GM19468 (cell line): ENCODE measurements around the gene RNF4.
"Not testable (repeated sequence)": the region's sequence is repeated elsewhere in the genome, so short reads cannot be mapped to it uniquely, and the experiment has no call there.

Experiments used
- ATAC-seq: cut with Tn5 transposase; IDR thresholded peaks from one replicate; pipeline ENCODE4 v1.9.1; 2021; ENCODE audit warnings: mild to moderate bottlenecking, moderate library complexity, moderate number of reproducible peaks; ENCODE audit not compliant: unreplicated experiment; ENCODE audit errors: extremely low read depth

RNF4 gene, protein sequence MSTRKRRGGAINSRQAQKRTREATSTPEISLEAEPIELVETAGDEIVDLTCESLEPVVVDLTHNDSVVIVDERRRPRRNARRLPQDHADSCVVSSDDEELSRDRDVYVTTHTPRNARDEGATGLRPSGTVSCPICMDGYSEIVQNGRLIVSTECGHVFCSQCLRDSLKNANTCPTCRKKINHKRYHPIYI

DNA sequence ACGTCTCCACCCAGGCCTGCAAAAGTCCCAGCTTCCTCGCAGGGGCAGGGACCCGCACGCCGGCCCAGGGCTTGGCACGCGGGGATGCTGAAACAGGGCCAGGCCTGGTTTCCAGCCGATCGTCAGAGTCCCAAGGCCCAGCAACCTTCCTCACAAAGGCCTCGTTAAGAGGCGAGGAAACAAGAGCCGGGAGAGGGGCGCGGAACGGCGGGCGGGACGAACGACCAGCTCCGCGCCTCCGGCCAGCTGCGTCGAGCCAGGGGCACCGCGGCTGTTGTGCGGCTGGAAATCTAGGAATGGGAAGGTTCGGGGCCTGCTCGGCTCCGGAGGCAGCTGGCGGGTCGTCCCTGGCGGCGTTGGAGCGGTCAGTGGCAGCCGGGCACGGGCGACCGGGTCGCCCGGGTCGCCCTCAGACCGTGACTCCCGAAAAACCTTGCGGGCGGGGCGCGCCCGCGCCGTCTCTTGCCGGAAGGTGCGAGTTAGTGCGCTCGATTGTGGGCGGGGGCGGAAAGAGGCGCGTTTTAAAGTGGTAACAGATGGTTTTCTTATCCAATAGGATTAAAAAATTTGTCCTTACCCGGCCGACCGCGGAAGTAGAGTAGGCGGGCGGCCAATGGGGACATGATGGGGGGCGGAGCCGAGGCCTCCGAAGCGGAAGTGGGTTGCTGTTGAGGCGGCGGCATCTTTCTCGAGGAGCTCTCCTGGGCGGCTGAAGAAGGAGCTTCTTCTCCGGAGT lies at the start of gene RNF4:
Gene RNF4 (plus strand): TSS at position 651 of the 736 bp plus-strand sequence. CDS start 21,388 bp downstream, outside the sequence.
- ATAC-seq, result peak; percentile 67

DNA sequence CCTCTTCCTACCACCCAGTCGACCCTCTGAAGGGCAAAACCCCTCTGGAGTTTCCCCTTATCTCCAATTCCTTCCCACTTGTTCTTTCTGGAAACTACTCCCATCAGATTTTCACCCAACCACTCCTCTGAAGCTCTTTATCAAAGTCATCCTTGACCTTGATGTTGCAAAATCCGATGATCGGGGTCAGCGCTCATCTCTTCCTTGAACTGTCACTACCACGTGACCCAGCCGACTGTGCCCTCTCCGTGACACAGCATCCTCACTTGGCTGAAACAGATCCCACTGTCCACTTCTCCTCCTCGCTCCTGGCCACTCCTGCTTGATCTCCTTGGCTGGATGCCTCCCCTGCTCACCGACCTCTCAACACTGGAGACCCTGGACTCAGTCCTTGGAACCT lies 49.1 kb upstream of the RNF4 start:
- ATAC-seq, result no peak

DNA sequence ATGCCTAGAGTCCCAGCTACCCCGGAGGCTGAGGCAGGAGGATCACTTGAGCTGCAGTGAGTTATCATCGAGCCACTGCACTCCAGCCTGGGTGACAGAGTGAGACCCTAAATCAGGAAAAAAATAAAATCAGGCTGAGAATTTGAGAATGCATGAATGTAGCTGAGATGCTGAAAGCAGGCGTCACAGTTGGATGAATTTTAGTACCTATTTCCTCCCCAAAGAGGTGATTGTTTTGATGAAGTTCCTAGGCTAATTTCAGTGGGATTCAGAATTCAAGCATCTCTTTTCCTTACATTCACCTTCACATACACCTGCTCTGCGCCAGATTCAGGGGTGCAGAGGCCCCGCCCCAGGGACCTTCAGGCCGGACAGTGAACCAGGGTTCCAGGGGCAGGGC lies 47.0 kb upstream of the RNF4 start:
- no peak for ATAC-seq

DNA sequence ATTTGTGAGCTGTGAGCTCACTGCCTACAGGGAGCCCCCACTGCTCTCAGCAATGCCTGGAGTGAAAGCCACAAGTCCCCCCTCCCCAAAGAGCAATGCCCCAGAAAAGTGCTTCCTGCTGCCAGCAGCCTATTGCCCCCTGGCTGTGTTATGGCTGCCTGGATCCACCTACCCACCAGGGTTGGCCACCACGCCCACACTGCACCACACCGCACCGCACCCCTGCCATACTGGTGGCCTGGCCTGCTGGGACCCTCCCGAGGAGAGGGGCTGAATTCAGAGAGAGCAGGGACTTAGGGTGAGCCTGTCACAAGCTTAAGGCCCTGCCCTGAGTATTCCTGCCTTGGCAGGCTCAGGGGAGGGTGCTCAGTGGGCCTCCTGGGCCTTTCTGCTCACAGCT lies 45.8 kb upstream of the RNF4 start:
- no peak for ATAC-seq

DNA sequence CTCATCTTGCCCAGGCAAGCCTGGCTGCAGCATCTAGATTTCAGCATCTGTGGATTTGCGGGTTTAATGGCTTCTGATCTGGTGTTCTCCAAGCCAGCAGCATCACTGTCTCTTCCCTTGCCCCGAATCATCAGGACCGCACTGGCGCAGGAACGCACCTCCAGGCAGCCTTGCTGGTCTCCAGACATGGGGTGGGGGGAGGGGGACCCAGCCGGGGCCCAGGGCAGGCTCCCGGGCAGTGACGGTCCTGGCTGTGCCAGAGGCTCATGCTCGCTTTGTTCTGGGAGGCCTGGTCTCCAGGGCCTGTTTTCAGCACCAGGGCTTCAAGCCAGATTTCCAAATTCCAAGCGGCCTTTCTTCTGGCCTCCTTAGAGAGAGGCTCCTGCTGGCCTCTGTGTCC lies 45.2 kb upstream of the RNF4 start:
- ATAC-seq, result no peak

DNA sequence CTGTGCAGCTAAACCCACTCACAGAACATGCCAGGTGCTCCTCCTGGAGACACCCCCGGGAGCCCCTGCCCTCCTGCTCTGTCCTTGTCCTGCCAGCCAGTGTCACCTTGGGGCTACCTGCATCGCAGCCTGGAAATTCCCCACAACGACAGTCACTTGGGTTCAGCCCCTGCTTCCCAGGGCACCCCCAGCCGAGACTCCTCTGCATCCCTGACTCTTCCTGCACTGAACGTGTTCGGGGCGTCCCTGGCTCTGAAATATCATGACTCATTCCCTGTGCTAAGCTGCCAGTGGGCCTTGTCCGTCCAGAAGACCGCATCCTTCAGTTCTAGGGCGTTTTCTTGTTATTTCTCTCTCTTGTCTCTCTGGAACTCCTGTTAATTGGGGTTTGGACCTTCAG lies 44.3 kb upstream of the RNF4 start:
- no peak for ATAC-seq

DNA sequence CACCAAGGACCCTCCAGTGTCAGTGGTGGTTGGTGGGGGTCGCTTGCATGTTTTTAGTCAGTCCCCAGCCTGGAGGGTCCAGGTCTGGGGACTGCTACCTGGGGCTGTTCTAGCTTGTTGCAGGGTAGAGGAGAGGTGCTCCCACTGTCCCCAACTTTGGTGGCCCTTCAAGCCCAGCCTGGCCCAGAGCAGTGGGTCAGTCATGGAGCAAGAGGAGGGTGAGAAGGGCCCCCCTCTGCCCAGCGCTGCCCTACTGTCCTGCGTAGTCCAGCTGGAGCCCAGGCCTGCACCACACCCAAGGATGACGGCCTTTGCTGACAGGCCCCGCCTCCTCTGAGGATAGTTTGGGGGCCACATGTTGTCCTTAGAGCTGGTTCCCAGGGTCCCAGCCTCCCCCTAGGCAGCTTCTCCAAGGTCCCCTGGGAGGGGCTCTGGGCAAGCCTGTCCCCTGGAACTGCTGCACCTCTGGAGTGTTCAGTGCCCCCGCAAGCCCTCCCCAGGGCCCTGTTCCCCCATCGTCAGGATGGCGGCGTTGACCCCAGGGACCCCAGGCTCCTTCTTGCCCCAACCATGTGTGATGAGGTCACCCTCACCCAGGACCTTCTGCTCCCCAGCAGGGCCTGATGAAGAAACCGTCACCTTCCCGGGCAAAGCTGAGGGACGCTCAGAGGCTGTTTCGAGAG lies 43.4 kb upstream of the RNF4 start:
- ATAC-seq, result no peak

DNA sequence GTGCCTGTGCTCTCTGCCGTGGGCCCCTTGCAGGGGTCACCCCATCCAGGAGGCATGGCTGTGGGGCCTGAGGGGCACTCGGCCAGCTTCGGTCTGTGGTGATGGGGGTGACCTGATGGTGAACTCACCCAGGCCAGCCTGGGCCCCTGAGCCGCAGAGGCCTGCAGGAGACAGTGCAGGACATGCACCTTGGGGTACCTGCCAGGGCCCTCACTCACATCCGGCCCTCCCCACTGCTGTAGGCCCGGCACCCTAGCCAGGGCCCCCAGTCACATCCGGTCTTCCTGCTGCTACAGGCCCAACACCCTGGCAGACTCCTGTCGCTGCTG lies 42.9 kb upstream of the RNF4 start:
- ATAC-seq, result no peak

DNA sequence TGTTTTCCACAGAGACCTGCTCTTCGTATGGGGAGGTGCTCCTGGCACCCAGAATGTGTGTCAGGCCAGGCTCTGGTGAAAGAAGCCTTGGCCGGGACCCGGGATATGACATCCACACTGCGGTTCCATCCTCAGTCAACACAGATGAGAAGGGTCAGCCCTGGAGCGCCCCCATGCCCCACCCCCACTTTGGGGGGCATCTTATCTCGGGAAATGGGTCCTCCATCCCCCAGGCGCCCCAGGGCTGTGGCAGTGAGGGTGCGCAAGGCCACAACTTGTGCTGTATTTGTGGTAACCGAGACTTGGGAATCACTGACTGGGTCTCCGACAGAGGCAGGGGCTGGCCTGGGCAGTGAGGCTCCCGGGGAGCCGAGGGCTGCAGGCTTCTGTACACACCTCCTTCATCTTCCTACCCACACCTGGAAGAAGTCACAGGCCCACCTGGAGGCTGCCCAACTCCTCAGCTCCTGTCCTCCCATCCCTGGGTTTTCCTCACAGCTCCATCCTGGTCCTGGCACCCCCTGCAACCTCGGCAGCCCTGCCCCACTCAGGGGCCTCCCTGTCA lies 42.1 kb upstream of the RNF4 start:
- no peak for ATAC-seq

DNA sequence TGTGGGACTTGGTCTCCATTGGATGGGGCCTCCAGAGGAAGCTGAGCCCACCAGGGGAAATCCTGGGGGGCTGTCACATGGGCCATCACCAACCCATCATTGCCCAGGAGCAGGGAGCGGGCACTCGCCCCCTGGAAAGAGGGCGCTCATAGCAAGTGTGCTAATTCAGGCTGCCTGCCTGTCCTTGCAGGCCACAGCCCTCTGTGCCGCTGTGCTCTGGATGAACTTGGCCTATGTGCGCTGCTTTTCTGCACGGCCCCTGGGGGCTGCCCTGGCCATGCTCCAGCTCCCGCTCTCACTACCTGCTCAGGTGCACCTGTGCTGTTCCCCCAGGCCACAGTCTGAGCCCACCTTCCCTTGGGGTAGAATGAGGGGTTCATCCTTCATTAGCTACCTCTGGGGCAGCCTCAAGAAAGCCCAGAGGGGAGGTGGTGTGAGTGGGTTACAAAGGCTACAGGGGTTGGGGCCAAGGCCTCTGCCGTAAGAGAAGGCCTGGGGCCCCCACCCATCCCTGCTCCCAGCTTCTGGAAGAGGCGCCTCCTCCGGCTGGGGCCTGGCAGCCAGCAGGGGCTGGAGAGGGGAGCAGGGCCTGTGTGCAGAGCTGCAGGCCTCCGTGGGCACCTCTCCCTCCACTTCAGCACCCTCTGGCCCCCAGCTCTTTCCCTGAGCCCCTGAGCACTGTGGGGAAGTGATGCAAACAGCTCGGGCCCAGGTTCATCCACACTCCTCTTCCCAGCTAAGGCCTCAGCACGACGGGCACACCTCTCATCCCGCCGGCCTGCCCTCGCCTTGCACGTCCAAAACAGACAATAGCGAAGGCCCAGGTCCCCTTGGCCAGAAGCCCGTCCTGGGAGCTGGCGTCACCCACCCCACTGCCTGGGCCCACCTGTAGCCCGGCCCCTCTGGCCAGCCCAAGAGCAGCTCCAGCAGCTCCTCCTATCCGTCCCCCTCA lies 41.2 kb upstream of the RNF4 start:
- ATAC-seq, result no peak

DNA sequence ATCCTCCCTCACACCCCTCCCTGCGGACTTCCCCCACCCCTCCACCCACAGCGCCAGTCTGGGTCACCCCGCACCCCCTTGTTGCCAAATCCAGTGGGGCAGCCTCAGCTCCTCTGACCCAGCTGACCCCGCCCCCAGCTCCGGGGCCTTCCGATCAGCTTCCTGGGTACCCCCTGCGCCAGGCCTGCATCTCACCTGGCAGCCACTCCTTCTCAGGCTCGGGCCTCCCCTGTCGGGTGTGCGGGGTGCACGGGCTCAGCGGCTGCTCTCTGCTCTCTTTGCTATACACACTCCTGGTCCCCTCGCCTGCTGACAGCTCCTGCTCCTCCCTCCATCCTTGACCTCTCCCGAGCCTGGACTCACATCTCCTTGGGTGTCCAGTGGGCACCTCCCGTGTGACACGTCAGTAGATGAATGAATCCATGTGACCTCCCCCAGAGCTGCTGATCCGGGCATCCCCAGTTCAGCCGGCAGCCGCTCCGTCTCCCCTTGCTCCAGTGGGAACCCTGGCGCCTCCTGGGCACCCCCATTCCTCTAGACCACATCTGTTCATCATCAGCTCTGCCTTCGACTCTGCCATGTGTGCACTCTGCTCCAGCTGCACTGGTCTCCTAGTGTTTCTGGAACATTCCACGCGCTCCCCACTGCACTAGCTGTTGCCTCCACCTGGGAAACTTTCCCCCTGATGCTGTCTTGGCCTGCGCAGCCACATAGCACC lies 40.3 kb upstream of the RNF4 start:
- no peak for ATAC-seq

DNA sequence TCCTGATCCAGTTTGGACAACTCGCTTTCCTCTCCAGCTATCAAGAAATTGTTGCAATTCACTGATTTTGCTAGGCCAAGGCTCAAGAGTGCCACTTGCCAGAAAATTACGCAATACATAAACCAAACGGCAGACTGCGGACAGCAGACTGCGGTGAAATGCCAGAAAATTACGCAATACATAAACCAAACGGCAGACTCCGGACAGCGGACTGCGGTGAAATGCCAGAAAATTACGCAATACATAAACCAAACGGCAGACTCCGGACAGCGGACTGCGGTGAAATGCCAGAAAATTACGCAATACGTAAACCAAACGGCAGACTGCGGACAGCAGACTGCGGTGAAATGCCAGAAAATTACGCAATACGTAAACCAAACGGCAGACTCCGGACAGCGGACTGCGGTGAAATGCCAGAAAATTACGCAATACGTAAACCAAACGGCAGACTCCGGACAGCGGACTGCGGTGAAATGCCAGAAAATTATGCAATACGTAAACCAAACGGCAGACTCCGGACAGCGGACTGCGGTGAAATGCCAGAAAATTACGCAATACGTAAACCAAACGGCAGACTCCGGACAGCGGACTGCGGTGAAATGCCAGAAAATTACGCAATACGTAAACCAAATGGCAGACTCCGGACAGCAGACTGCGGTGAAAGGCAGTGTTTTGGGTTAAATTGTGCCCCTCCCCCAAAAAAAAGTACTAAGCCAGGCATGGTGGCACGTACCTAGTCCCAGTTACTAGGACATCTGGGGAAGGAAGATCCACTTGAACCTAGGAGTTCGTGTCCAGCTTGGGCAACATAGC lies 38.8 kb upstream of the RNF4 start:
- not testable (repeated sequence) for ATAC-seq

DNA sequence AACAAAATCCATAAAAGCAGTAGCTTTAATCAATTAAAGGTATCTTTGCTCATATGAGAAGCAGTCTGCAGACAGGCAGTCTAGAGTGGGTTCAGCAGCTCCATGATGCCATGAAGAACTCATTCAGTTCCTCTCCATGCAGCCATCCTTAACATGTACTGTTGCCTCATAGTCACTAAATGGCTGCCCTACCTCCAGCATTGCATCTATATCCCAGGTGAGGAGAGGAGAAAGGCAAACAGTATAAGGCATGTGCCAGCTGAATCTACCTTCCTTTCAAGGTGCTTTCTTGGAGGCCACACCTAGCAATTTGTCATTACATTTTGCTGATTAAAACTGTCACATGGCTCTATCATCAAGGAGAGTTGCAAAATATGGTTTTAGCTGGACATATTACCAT lies 36.9 kb upstream of the RNF4 start:
- ATAC-seq, result no peak

DNA sequence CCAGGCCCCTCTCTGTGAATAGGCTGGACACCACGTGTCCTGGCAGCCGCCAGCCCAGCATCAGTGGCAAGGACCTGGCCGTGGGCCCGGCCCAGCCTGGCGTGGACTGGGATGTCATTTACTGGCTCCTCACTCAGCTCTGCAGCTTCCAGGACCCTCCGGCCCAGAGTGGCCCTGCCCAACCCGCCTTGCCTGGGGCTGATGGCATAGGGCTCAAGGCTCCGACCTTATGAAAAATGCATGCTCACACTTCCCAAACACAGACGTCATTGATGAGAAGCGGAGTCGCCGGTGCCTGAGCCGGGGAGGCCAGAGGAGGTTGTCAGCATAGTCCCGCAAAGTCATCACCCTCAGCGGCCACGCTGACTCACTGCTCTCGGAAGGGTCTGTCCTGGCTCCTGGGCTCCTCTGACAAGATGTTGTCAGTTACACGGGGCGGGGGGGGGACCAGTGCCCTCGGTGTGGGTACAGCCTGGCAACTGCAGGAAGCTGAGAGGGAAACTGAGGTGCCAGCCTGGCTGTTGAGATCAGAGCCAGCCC lies 35.8 kb upstream of the RNF4 start:
- ATAC-seq, result no peak

DNA sequence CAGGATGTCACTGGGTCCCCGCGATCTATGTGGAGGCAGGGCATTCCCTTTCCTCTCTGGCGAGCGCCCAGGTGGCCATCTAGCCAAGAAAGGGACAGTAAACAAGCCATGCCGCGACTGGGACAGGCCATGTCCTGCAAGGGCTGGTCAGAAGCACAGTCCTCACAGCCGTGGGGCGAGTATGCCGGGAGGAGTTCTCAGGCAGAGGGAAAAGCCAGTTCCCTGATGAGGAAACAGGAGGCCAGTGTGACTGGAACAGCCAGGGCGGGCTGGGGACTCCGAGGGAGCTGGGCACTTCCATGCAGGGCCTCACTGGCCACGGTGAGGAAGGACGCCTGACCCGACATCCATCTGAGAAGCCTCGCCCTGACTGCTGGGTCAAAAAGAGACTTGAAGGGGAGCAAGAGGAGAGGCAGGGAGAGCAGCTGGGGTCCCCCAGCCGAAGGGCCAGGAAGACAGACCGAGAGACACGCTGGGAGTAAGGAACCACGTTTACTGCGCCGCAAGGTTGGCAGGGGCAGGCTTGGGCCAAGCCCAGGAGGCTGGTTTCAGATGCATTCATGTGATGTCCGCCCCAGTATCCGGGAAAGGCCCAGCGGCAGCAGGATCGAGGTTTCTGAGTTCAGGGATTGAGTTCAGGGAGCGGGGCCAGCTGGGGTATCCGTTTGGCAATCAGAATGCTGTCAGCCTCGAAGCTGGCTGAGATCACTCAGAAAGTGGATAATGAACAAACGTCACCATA lies 35.1 kb upstream of the RNF4 start:
- ATAC-seq, result no peak

DNA sequence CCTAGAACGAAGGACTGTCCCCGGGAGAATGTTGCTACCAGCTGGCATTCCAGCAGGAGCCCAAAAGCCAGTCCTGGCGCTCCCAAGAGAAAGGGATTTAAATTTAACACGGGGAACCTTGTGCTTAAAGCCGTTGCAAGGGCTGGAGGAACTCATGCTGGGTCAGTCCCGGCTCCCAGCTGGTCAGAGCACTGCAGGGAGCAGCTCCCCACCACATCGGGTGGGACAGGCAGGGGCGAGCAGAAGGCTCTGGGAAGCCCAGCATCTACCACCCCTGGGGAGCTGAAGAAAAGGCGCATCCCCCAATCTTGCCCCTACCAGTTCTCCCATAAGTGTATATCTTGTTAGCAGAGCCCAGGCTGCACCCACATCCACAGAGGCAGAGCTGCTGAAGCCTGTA lies 34.5 kb upstream of the RNF4 start:
- ATAC-seq, result no peak

DNA sequence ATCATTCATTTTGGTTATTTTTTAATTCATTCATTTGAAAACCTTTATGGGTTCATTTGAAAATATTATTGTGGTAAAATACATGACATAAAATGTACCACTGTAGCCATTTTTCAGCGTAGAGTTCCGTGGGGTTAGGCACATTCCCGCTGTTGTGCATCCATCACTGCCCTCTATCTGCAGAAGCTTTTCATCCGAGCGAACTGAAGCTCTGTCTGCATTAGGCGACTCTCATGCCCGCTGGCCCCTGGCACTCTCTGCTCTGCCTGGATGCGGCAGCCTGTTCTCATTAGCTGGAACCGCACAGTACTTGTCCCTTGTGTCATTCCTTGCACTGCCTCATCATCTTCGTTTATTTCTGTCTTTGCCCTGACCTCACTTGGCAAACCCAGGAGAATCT lies 32.6 kb upstream of the RNF4 start:
- ATAC-seq, result no peak
